Measurements from ENCODE around the gene KIF3B. TPM values are rescaled to one million over a fixed set of nuclear protein-coding genes. Genes with fewer than 3 reads are reported as not detected.

KIF3B gene
- total and polyA plus RNA-seq, 10 of the 15 experiments (the other 5 are each of a cell fraction or from before 2014, with no cell fraction given): 7.4 to 37.3 (median 25.9) TPM

GRCh38 chr20:32230707-32231106 is 46.7 kb upstream of the KIF3B start:
- 97% methylated on average over 13 of the region's 13 CpGs for WGBS (ENCODE audit: insufficient coverage, insufficient replicate concordance, low lambda C conversion rate, missing lambda C conversion rate)
- SMC1A ChIA-PET (ENCODE audit: uncharacterized antibody, unreplicated experiment): interaction anchor here (2.8 to 3.1 kb wide), 2 partner anchors 8 to 14 kb away, joined by 7 to 8 read pairs; no protein-coding TSS in a partner anchor

More at GRCh38 chr20:32230707-32231106, 46.7 kb upstream of the KIF3B start:
- H2AFZ ChIP-seq (ENCODE audit: control insufficient read depth, low read depth, low read length): no peak overlapping the region
- no peak for TF ChIP-seq ZBTB11 (CRISPR knock-in tag; IDR thresholded peaks at IDR 0.05)
- no peaks in the 10 kb centered on the region for H3K9me3 ChIP-seq (replicated peaks; ENCODE audit: control insufficient read depth, insufficient read depth, low read length)
- H3K4me1 ChIP-seq (ENCODE audit: control insufficient read depth, insufficient read depth, low read length): peaks cover 10% of the 10 kb centered on the region; the same call in 1 of the 2 replicates
- BruUV-seq (replicated peaks): no TSS peak
- ChIA-PET RAD21 (ENCODE audit: unreplicated experiment) (interaction anchor here (2.7 kb wide), 1 partner anchor 25 kb away, joined by 8 read pairs; no protein-coding TSS in a partner anchor), POLR2A (no interaction called here), CTCF (no interaction called here)
- H3K79me2 ChIP-seq (ENCODE audit: control insufficient read depth, insufficient read depth, low read length): no peaks in the 10 kb centered on the region
- FAIRE-seq (no peak), DNase-seq (ENCODE audit: low read depth, low spot score) (no peak), ATAC-seq (no peak)
- H4K20me1 ChIP-seq (ENCODE audit: control insufficient read depth, insufficient read depth): no peaks in the 10 kb centered on the region
- H3K4me3 ChIP-seq: no peak overlapping the region
- H3K9ac ChIP-seq (ENCODE audit: control insufficient read depth, insufficient read depth, low read length): no peak overlapping the region
- H3K27ac ChIP-seq (ENCODE audit: control insufficient read depth, insufficient read depth): no peak overlapping the region
- peaks cover 24 to 30% of the 10 kb centered on the region in 2 experiments for H3K36me3 ChIP-seq (ENCODE audit: control insufficient read depth in 2 of 2, insufficient read depth in 2 of 2, low read length in 1 of 2)
- H3K4me2 ChIP-seq (ENCODE audit: control insufficient read depth, insufficient read depth): no peak overlapping the region
- H3K27me3 ChIP-seq (replicated peaks in 1 of 2; ENCODE audit: control insufficient read depth in 2 of 2, insufficient read depth in 2 of 2, low read length in 1 of 2): no peaks in the 10 kb centered on the region
- in situ Hi-C loops (cut with MboI) (no loop called here), intact Hi-C loops (cut with micrococcal nuclease; ENCODE audit: unreplicated experiment) (no loop called here)
